Kidney capillary endothelial cell (primary cell): ENCODE results near the gene MYADM.

Experiments used
- DNase-seq: peaks from one replicate; pipeline ENCODE4 v3.0.0-alpha.2; 2018; ENCODE audit warnings: low spot score

The MYADM gene

GRCh38 chr19:53915000-53915399, 47.3 kb downstream of the MYADM start:
- no peak for DNase-seq

- no peak for DNase-seq
Measured at GRCh38 chr19:53916004-53916403, 48.3 kb downstream of the MYADM start.

DNA sequence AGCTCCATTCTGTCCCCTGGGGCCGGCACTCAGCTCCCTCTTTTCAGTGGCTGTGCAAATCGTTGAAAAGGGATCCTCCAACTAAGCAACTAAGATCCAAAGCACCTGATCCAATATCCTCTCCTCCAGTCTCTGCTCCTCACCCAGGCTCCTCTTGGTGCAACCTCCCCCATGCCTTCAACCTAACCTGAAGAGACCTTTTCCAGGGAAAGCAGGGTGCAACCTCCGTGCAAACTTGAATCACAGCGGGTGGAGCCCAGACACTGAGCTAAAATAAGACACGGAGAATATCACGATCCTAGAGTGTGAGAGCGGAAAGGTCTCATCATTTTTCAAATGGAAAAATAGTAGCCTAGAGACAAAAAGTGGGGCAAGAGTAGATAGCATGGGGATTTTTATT, 49.7 kb downstream of the MYADM start:
- DNase-seq, result no peak
